HEK293 (cell line): ENCODE data around the gene ME3.

ENCODE experiments used
- CTCF ChIA-PET: fragments of 350-600 bp; formaldehyde crosslinking; extraction: SDS; loops from one replicate; lab custom pipeline; 2021; ENCODE audit warnings: antibody characterized with exemption; lab: Yijun Ruan, JAX
- POLR2A ChIA-PET: fragments of 300-600 bp; formaldehyde crosslinking; extraction: SDS; loops from one replicate; lab custom pipeline; 2020; ENCODE audit warnings: antibody characterized with exemption, inconsistent platforms; lab: Yijun Ruan, JAX
- H3K27ac ChIP-seq: fragments of 200-500 bp; sonication (Bioruptor generic); 2 replicates; pipeline ENCODE4 v1.5.1; 2014; ENCODE audit warnings: low read depth, low read length, control low read depth, inconsistent platforms; ENCODE audit errors: extremely low read depth
- H3K36me3 ChIP-seq, 2 experiments: fragments of 200-500 bp in 1 of 2; sonication (Bioruptor generic) in 1 of 2; 1 replicate in 1 of 2; 2 replicates in 1 of 2; pipeline ENCODE4 v1.5.1; 2014 to 2017; ENCODE audit warnings: inconsistent platforms in 2 of 2, low read length in 2 of 2; ENCODE audit not compliant: control insufficient read depth in 2 of 2, insufficient read depth in 1 of 2
- H3K4me1 ChIP-seq: fragments of 200-500 bp; sonication (Bioruptor generic); 2 replicates; pipeline ENCODE4 v1.5.1; 2014; ENCODE audit warnings: mild to moderate bottlenecking, low read length, inconsistent platforms; ENCODE audit not compliant: control insufficient read depth, insufficient read depth
- H3K4me3 ChIP-seq: 2 replicates; pipeline ENCODE4 v1.5.1; 2011; ENCODE audit warnings: low read depth, mild to moderate bottlenecking, control low read depth, low read length, moderate library complexity
- H3K9me3 ChIP-seq: fragments of 200-500 bp; sonication (Bioruptor generic); 2 replicates; pipeline ENCODE4 v1.5.1; 2014; ENCODE audit warnings: low read depth, low read length, inconsistent platforms; ENCODE audit not compliant: control insufficient read depth, insufficient read depth
- GLIS2 ChIP-seq: fragments of 450-650 bp; formaldehyde crosslinking; IDR thresholded peaks from 2 replicates; pipeline ENCODE4 v1.5.1; 2016; ENCODE audit warnings: missing biosample characterization, missing genetic modification characterization
- PRDM2 ChIP-seq: fragments of 450-650 bp; formaldehyde crosslinking; IDR thresholded peaks from 2 replicates; pipeline ENCODE4 v1.5.1; 2016; ENCODE audit warnings: missing biosample characterization, missing genetic modification characterization, borderline replicate concordance
- REPIN1 ChIP-seq: fragments of 450-650 bp; formaldehyde crosslinking; IDR thresholded peaks from 2 replicates; pipeline ENCODE4 v1.5.1; 2017; ENCODE audit warnings: missing biosample characterization, missing genetic modification characterization, low read depth
- ZBTB1 ChIP-seq: fragments of 450-650 bp; formaldehyde crosslinking; IDR thresholded peaks from 2 replicates; pipeline ENCODE4 v1.5.1; 2016; ENCODE audit warnings: missing biosample characterization, missing genetic modification characterization
- ZBTB7A ChIP-seq: fragments of 450-650 bp; formaldehyde crosslinking; IDR thresholded peaks from 2 replicates; pipeline ENCODE4 v1.5.1; 2016; ENCODE audit warnings: low read depth, missing biosample characterization, missing genetic modification characterization
- ZNF112 ChIP-seq: fragments of 450-650 bp; formaldehyde crosslinking; IDR thresholded peaks from 2 replicates; pipeline ENCODE4 v1.5.0; 2017; ENCODE audit warnings: missing biosample characterization, missing genetic modification characterization
- ZNF114 ChIP-seq: fragments of 450-650 bp; formaldehyde crosslinking; IDR thresholded peaks from 2 replicates; pipeline ENCODE4 v1.5.0; 2017; ENCODE audit warnings: missing biosample characterization, missing genetic modification characterization
- ZNF146 ChIP-seq: fragments of 450-650 bp; formaldehyde crosslinking; IDR thresholded peaks from 2 replicates; pipeline ENCODE4 v1.5.1; 2016; ENCODE audit warnings: missing biosample characterization, missing genetic modification characterization
- ZNF155 ChIP-seq: fragments of 450-650 bp; formaldehyde crosslinking; IDR thresholded peaks from 2 replicates; pipeline ENCODE4 v1.5.1; 2016; ENCODE audit warnings: missing biosample characterization, missing genetic modification characterization
- ZNF239 ChIP-seq: fragments of 450-650 bp; formaldehyde crosslinking; IDR thresholded peaks from 2 replicates; pipeline ENCODE4 v1.5.1; 2016; ENCODE audit warnings: missing biosample characterization, missing genetic modification characterization
- ZNF404 ChIP-seq: fragments of 450-650 bp; formaldehyde crosslinking; IDR thresholded peaks from 2 replicates; pipeline ENCODE4 v1.5.1; 2017; ENCODE audit warnings: missing biosample characterization, missing genetic modification characterization
- ZNF416 ChIP-seq: fragments of 450-650 bp; formaldehyde crosslinking; IDR thresholded peaks from 2 replicates; pipeline ENCODE4 v1.5.1; 2016; ENCODE audit warnings: missing biosample characterization, missing genetic modification characterization
- ZNF488 ChIP-seq: fragments of 450-650 bp; formaldehyde crosslinking; IDR thresholded peaks from 2 replicates; pipeline ENCODE4 v1.5.1; 2016; ENCODE audit warnings: missing biosample characterization, missing genetic modification characterization
- ZNF558 ChIP-seq: fragments of 450-650 bp; formaldehyde crosslinking; IDR thresholded peaks from 2 replicates; pipeline ENCODE4 v1.5.1; 2016; ENCODE audit warnings: missing biosample characterization, missing genetic modification characterization
- ZNF626 ChIP-seq: fragments of 450-650 bp; sonication (Bioruptor Pico); formaldehyde crosslinking; IDR thresholded peaks from 2 replicates; pipeline ENCODE4 v1.5.1; 2018; ENCODE audit warnings: missing biosample characterization, missing genetic modification characterization, inconsistent platforms
- ZNF639 ChIP-seq: fragments of 450-650 bp; formaldehyde crosslinking; IDR thresholded peaks from 2 replicates; pipeline ENCODE4 v1.5.1; 2016; ENCODE audit warnings: missing biosample characterization, missing genetic modification characterization
- ZNF792 ChIP-seq: fragments of 450-650 bp; formaldehyde crosslinking; IDR thresholded peaks from 2 replicates; pipeline ENCODE4 v1.5.1; 2016; ENCODE audit warnings: missing biosample characterization, missing genetic modification characterization
- ZSCAN4 ChIP-seq: fragments of 450-650 bp; formaldehyde crosslinking; IDR thresholded peaks from 2 replicates; pipeline ENCODE4 v1.5.1; 2017; ENCODE audit warnings: missing biosample characterization, missing genetic modification characterization
- ZXDB ChIP-seq: fragments of 450-650 bp; formaldehyde crosslinking; IDR thresholded peaks from 2 replicates; pipeline ENCODE4 v1.5.1; 2016; ENCODE audit warnings: missing biosample characterization, missing genetic modification characterization

Gene ME3

GRCh38 chr11:86415026-86415425, 257.4 kb downstream of the ME3 start:
- POLR2A ChIA-PET, result no interaction called here

More at GRCh38 chr11:86415026-86415425, 257.4 kb downstream of the ME3 start:
- CTCF ChIA-PET, result interaction anchor here (0.6 to 0.7 kb wide), 2 partner anchors 54 to 205 kb away, joined by 3 read pairs; no protein-coding TSS in a partner anchor
- Histone ChIP-seq H3K4me3 (no peak overlapping the region), H3K27ac (no peak overlapping the region), H3K9me3 (no peaks in the 10 kb centered on the region), H3K4me1 (no peaks in the 10 kb centered on the region), H3K36me3 (no peaks in the 10 kb centered on the region)
- TF ChIP-seq ZNF239 (tag by site-specific recombination) (no peak), ZNF114 (no peak), ZNF146 (tag by site-specific recombination) (no peak), ZBTB7A (tag by site-specific recombination) (no peak), ZXDB (no peak), ZNF112 (tag by site-specific recombination) (no peak), GLIS2 (no peak), ZNF155 (tag by site-specific recombination) (no peak), ZNF792 (tag by site-specific recombination) (no peak), ZNF626 (tag by site-specific recombination) (no peak), REPIN1 (tag by site-specific recombination) (no peak), PRDM2 (tag by site-specific recombination) (no peak), ZNF639 (tag by site-specific recombination) (no peak), ZNF404 (tag by site-specific recombination) (no peak), ZNF488 (tag by site-specific recombination) (no peak), ZSCAN4 (no peak), ZNF416 (no peak), ZNF558 (no peak), ZBTB1 (tag by site-specific recombination) (no peak)
